LHCN-M2 (cell line): ENCODE data around the gene EPB41L1. TPM values are rescaled to one million over a fixed set of nuclear protein-coding genes. Genes with fewer than 3 reads are reported as not detected.
A peak's percentile ranks its signal among the peaks of the same experiment; 100 is the strongest.

Experiments
- DNase-seq: peaks from one replicate; pipeline ENCODE4 v3.0.0-alpha.2; 2012; ENCODE audit warnings: low read depth
- total RNA-seq: library from RNA; depleted of rRNA; stranded (reverse); fragments of >200 nt; gene quantifications from 2 replicates; pipeline ENCODE4 v1.2.3, GENCODE V29; 2014

The EPB41L1 gene
- total RNA-seq, 1 experiment from 2014 or later = 12.1 TPM

DNA sequence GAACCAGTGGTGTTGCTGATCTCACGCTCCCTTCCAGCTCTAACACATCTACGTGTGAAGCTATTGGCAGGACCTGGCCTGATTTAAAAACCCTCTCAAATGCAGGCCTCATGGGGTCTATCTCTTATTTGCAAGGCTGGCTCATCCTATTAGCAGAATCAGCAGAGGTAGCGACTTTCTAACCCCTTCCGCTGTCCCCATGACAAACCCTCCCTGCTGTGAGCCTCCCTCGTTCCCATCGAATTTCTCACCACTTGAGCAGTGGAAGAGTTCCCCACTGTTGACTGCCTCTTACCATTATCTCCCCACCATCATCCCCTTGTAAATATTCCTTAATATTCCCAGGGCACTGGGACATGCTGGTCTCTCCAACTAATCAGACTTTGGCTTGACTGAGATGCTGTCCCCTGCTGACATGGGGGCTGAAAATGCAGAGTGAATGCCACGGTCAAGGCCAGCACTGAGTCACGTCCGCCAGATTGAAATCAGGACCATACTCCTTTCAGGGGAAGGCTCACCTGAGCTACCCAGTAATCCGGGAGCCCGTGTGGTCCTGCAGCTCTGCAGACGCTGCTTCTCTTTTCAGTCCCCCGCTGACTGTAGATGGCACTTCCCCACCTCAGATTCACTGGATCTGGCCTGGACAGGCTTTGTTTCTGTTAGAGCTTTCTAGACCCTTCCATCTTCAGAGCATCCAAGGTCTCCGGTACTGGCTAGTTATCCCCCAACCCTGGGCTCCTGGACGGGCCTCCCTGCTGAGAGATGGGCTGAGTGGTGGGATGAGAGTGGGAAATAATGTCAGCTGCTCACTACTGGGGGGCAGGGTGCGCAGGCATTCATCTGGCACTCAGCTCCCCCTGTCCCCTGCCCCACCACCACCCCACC, 104.9 kb downstream of the EPB41L1 start:
- DNase-seq = no peak

DNA sequence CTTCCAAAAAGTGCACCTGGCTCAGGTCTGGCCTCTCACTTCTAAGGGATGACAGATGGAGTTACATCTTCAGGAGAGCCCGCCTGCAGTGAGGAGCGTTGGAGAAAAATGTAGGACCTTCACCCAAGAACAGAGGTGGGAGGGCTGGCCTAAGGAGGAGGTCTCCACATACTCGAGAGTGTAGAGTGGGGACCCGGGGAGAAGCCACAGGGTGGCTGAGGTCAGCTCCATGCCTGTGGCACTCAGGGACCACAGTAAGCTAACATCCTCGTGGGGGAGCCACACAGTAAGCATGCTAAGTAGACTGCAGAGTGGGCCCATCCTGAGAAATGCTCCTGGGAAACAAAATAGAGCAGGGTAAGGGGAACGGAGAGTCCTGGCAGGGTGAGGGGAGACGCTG, 105.8 kb downstream of the EPB41L1 start:
- no peak for DNase-seq

DNA sequence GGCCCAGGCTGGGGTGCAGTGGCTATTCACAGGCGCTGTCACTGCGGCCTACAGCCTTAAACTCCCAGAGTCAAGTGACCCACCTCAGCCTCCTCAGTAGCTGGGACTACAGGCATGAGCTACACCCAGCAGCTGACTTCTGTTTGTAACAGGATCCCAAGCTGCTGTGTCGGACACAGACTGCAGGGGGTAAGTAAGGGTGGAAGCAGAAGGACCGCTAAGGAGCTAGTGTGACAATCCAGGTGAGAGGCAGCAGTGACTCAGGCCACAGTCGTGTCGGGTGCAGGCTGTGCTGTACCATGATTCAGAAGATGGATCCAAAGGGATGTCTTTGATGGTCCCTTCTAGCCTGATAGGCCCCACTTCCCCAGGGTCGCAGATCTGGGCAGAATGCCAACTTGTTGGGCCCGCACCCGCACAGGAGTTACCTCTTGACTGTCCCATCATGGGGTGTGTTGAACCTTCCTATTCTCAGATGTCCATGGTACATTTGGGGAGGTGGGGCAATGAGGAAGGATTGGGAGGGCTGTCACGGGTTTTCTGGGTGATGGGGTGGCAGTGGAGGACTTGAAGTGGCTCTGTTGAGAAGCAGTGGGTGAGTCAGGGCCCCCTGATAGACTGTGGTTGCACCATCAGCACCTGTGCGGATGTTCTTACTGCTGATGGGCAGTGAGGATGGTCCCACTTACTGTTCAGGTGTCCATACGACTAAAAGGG, 107.0 kb downstream of the EPB41L1 start:
- DNase-seq = no peak

DNA sequence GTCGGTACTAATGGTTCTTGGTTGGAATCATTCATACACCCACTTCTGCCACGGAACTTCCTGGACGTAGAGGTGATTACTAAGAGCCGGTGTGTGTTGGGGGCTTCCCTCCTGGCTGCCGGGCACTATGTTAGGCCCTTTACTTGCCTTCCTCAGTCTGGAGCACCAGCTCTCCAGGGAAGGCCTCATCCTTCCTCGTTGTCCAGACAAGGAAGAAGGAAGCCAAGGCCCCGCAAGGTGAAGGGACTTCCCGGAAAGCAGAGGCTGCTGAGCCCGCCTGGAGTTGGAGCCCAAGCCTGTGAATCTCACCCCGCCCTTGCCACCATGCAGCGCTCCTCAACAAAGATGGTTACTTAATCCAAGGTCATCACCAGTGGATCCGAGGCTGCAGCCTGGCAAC, 107.9 kb downstream of the EPB41L1 start:
- no peak for DNase-seq

DNA sequence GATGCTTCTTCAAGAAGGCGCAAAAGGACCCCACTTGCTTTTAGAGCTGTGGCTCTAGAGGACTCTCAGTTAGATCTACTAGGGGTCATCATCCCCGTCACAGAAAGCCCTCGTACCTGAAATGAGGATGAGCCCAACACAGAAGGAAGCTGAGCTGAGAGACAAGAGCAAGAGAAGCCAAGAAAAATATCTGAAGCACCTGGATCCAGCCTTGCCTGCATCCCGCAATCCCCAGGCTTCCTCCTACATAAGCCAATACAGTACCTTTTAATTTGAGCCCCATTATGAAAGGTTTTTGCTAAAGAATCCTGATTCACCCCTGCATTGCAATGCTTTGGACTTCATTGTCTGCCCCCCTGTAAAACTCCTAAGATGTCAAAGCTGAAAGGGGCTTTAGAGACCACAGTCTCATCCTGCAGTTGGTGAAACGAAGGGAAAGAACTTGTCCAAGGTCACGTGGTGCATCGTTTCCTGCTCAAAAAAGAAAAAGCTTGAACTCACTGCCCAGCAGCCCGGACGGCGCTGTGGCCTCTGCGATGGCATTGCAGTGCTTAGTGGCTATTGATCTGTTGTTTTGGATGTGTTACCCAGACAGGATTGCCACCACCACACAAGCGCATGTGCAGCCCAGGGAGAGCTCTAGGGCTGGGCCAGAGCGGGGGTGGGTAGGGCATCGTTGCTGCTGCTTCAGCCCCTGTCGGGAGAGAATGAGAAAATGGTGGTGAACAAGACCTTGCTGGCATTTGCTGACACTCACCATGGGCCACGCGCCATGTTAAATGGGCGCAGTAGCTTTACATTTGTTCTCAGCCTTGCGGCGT, 110.1 kb downstream of the EPB41L1 start:
- no peak for DNase-seq

DNA sequence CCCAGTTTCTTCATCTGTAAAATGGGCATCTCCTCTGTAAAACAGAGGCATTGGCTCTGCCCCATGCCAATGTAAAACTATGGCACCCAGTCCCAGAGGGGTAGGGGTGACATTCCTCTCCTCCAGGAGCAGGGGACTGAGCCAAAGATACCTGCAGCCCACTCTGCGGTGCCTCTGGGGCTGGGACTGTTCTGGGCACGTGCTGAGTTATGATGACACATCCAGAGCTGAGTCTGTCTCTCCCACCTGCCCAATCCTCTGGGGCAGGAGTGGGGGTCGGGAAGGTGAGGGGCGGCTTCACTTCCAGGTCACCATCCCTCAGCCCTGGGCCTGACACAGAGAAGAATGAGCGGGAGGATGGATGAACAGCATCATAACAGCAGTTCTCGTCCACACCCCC, 111.6 kb downstream of the EPB41L1 start:
- no peak for DNase-seq

DNA sequence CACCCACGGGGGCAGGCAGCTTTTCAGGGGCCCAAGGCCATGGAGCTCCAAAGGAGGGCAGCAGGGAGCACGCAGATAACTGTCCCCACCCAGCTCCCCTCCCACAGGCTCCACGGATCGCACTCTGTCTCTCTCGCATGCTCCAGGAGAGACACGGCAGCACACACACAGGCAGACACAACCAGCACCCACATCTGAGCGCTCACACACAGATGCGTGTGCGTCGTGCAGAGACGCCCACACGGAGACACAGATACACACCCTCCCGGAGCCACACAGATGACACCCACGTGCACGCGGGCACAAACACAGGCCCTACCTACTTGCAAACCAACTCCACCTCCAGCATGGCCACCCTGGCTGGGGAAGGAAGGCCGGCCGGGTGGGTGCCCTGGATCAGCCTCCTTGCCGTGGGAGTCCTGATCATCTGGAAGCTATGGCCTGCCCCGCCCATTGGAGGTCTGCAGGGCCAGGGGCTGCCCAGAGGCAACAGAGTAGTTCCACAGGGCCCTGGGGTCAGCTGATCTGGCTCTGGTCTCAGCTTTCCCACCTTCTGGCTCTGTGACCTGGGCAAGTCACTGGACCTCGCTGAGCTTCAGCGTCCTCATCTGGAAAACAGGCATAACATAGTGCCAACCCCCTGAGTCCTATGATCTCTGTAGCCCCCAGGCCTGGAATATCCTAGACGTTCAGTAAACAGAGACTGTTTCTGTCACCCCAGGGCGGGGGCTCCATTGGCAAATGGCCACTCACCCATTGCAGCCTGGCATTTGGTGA, 113.3 kb downstream of the EPB41L1 start:
- no peak for DNase-seq

DNA sequence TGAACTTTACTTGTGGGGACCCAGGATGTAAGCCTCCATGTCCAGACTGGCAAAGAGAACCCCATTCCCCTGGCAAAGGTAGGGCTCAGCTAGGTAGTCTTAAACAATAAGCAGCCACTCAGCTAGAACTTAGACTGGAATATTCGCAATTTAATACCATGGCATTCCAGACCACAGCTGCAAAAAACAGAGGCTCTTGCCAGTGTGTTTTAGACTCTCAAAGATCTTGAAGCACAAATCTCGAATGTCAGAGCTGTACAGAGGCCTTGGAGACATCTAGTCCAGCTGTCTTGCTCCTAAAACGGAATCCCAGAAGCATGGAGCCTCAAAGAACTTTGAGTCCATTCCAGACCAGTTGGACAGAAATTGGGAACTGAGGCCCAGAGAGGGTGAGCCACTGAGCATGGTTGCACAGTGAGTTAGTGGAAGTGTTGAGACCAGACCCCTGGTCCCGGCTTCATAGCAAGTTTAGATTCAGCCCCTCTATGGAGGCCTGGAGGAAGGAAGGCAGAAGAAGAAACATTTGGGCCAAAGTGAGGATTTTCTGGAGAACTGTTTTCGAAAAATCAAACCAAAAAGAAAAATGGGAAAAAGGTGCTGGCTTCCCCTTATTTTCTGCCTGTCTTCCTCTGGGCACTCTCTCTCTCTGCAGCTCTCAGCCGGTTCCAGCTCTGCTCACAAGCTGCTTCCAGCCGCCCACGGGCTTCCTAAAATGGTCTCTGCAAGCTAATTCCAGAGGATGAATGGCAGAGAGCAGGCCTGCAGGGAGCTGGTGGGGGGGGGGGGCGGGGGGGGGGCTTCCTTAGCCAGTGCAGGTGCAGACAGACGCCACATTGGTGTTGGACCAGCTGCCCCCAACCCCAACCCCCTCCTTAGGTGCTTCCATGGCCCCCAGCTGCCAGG, 114.2 kb downstream of the EPB41L1 start:
- DNase-seq = no peak

DNA sequence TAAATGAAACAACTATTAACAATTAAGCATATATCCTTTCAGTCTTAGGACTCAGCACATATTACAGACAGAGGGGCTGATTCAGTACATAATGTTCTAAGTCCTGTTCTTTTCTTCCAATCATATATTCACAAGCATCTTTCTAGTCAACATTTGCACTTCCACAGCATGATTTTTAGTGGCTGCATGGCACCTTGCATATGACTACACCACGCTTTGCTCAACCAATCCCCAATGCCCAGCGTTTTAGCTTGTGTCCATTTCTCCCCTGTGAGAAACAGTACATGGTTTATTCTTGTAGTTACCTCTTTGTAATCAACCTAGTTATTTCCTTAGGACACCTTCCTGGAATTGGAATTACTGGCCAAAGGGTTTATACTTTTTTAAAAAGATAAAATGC, 115.0 kb downstream of the EPB41L1 start:
- no peak for DNase-seq

DNA sequence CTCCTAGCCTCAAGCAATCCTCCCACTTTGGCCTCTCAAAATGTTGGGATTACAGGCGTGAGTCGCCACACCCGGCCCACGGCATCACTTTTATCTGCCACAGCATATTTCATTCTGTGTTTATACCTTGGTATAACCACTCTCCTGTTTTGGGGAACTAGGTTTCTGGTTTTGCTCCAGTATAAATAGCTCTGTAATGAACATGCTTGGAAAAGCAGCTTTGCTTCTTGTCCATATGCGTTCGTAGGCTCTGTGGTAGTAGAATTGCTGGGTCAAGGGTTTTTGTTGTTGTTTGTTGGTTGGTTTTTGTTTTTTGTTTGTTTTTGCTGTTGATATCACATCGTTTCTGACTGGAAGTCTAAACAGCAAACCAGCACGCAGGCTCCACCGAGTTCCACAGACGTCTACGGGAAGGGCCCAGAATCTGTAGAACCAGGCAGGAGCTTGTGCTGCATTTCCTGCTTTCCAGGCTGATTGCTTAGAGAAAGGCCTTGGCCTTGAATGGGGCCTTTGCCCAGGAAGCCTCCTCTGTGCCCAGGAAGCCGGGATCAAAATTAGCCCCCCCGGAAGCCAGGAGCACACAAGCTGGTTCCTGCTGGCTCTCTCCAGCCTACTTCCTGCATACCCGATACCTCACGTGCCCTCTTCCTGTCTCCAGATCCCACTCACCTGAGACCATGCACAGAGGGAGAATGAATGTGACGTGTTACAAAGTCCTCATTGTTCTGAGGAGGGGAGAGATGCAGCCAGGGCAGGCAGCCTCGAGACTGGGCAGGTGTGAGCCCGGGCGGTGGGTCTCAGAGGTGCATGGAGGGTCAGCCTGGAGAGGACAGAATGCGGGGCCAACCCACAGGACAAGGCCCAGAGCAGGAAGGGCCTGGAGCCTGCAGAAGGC, 116.5 kb downstream of the EPB41L1 start:
- no peak for DNase-seq

DNA sequence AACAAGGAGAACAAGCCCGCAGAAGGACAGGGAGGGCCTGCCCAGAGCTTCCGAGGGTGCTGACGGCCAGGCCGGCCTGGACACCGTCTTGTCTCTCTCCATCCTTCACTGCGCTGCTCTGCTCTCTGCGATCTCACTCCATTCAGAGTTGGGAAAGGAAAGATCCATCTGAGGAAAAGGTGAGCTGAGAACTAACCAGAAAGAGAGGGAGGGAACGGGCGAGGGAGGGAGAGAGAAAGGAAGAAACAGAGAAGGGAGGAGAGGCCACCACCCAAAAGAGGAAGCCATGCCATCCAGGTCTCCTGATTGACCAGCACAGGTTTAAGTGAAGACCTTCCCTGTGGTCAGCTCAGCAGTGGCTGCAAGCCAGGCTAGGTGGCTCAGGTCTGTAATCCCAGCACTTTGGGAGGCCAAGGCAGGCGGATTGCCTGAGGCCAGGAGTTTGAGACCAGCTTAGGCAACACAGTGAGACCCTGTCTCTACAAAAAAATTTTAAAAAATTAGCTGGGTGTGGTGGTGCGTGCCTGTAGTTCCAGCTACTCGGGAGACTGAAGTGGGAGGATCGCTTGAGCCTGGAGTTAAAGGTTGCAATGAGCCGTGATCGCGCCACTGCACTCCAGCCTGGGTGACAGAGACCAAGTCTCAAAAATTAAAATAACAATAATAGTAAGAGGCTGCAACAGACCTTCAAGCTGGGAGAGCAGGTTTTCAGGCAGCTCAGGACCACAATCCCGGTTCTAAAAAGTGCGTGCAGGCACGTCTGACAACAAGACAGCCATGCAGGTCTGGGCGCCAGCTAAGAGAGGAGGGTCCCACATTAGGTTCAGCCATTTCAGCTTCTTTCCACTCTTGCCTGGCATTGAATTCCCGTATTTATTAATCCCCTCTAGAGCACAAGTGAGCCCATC, 117.4 kb downstream of the EPB41L1 start:
- DNase-seq = no peak

DNA sequence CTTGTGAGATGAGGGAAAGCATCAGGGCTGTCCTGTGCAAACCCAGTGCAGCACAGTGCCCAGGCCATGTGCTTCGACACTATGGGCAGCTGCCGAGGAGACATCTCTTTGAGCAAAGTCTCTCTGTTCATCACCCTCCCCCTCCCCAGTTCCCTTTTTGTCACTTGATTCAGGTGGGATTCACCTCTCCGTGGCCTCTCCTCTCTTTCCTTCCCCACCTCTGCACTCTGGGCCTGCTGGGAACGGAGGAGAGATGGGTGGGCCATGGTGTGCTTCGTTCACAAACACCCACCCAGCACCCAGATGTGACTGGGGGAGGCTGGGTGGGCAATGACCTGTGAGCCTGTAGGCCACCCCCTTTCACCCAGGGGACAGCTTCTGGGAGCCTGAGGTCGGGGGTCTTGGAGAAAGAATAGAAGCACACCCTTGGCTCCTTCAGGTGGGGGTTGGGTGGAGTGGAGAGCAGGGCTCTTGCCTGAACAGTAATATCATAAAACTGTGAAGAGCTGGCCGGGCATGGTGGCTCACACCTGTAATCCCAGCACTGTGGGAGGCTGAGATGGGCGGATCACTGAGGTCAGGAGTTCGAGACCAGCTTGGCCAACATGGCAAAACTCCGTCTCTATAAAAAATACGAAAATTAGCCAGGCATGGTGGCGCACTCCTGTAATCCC, 118.1 kb downstream of the EPB41L1 start:
- no peak for DNase-seq

DNA sequence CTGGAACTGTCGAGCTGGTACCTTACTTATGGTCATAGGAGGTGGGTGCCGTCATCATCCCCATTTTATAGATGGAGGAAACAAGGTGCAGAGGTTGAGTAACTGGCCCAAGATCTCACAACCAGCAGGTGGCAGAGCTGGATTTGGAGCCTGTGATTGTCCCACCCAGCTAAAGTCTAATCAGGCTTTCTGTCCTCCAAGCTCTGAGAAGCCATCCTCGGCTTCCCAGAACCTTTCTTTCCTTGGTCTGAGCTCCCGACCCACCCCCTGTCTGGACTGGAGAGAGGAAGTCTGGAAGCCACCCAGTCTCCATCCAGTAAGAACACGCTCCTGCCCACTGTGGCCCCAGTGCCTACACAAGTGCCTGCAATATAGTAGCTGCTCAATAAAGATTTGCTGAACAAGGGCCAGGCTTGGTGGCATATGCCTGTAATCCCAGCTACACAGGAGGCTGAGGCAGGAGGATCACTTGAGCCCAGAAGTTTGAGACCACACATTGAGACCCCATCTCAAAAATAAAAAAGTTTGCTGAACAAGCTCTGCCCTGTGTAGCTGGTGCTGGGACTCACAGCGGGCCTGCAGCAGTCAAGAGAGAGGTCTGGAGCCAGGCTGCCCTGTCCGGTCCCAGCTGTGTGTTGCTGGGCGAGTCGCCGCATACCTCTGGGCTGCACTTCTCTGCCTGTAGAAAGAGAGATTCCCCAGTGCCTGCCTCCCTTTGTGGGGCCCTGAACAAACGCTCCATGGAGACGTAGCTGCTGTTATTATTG, 119.1 kb downstream of the EPB41L1 start:
- DNase-seq = peak; percentile 8

DNA sequence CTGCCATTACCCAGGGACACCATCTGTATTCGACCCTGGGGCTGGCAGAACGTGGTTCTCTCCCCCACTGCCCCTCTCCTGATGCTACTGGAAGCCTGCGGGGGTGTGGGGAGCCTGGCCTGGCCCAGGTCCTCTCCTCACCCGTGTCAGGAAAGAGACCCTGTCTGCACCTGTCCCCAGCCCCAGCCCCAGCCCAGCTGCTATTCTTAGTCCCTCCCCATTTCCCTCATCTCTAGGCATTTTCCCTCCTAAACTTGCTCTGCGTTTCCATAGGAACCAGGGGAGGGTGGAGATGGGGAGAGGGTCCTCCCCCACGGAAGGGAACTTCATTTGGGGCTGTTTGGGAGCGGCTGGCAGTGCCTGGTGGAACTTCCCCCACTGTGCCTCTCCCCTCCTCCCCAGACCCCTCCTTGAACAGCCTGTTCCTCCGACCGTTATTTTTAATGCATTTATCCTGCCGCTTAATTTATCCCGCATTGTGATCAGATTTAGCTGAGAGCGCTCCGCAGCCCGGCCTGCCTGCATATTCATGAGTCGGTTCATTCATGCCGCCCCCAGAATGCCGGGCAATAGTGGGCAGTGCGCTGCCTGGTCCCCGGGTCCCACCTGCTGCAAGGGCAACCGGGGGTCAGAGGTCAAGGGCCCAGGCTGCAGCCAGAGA, 119.8 kb downstream of the EPB41L1 start:
- no peak for DNase-seq

DNA sequence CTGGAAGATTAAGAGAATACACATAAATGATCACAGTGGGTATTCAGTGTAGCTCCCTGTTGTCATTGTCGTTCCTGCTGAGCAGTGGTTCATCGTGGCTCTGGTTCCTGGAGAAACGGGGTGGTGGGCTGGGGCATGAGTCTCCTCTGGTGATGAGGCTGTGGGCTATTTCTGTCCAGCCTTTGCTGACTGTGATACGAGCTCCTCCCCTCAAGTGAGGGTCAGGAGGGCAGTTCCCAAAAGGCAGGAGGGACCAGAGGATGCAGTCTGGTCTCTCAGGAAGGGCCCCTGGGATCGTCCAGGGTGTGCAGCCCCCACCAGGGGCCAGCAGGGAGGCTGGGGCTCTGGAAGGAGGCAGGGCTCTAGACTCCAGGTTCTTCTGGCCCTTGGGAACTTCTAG, 120.5 kb downstream of the EPB41L1 start:
- no peak for DNase-seq
